GM20431 (cell line): Measurements from ENCODE around the gene RAB36.

Source experiments
- in situ Hi-C: fragments of 300-500 bp; cut with MseI, MboI; formaldehyde crosslinking; loops from one replicate; pipeline ENCODE4 v1.15.0; 2020; ENCODE audit warnings: low sequenced_read_pairs; ENCODE audit not compliant: unreplicated experiment

RAB36 gene

DNA sequence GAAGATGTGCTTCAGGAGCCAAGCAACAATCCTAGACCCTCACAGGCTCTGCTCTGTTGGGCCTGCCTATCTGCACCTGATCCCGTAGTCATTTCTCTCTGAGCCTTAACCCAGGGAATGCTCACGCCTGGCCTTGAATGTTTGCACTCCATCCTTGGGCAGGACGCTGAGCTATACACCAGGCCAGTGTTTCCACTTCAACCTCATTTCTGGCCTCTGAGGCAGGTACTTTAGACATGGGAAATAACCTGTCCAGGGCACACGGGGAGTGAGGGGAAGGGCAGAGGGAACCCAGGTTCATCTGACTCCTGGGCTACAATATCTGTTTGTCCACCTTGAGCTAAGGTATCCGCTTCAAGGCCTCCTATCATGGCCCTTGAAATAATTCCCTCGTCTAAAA, 13.3 kb upstream of the RAB36 start:
- in situ Hi-C loops: loop anchor here (25.0 kb wide), 1 partner anchor 345 kb away; no protein-coding TSS in a partner anchor

DNA sequence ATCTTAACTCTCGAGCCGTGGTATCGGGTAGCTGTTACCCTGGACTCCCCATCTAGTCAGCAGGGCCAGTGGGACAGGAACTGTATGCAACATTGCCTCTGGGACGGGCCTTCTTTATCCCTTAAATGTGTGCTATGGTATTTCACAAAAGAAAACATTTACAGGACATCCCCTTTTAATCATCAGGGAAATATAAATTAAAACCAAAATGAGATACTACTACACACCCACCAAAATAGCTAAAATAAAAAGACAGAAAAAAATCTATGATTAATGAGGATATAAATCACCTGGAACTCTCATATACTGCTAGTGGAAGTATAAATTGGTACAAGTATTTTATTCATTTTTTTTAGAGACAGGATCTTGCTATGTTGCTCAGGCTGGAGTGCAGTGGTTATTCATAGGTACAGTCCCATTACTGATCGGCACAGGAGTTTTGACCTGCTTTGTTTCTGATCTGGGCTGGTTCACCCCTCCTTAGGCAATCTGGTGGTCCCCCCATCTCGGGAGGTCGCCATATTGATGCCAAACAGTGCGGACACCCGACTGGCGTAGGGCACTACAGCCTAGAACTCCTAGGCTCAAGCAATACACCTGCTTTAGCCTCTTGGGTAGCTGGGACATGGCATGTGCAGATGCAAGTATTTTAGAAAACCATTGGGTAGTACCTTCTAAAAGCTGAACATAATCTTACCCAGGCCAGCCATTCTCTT, 12.7 kb upstream of the RAB36 start:
- in situ Hi-C loops: loop anchor here (25.0 kb wide), 1 partner anchor 345 kb away; no protein-coding TSS in a partner anchor

DNA sequence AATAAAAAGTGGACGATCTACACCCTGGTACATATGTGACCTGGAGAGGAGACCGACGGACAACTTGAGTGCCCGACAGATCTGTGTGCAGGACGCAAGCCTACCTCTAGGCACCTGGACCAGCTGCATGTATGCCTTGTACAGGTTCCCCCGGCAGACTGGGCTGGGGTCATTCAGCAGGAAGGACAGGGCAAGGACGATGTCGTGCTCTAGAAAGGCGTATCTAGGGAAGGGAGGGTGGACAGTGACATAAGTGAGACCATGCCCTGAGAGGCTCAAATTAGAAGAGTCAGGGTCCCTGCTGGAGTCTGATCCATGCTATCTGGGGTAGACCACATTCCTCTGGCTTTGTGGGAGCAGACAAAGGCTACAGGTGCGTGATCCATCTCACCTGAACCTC, 11.4 kb upstream of the RAB36 start:
- in situ Hi-C loops: loop anchor here (25.0 kb wide), 1 partner anchor 347 kb away; no protein-coding TSS in a partner anchor

DNA sequence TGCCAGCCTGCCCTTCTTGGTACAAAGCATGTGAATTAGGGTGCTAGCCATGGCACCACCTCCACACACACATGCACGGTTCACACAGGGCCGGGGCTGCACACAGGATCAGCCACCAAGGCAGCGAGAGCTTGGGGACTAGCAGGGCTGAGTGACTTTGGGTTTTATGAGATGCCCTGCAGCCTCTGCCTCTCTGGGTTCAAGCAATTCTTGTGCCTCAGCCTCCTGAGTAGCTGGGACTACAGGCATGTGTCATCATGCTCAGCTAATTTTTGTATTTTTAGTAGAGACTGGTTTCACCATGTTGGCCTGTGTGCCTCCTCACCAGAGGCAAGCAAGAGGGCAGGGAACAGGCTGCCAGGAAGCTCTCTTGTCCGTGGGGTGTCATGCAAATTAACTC, 8.3 kb upstream of the RAB36 start:
- in situ Hi-C loops: loop anchor here (25.0 kb wide), 1 partner anchor 350 kb away; no protein-coding TSS in a partner anchor

DNA sequence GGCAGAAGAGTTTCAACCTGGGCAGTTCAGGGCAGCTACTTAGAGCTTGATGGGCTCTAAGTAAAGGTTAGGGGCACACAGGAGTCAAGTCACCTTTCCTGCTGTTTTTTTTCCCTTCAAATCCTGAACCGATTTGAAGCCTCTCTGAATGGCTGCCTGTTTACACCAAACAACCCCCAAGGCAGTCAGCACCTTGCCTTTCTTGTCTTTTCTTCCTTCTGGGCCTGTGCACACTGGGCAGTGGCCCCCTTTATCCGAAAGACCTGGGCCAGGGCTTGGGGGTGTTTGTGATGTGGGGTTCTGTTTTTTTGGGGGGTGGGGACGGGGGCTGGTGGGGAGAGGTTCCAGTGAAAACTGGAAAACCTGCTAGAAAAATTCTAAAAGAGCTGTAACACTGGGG, 7.8 kb upstream of the RAB36 start:
- in situ Hi-C loops: loop anchor here (25.0 kb wide), 1 partner anchor 350 kb away; no protein-coding TSS in a partner anchor

DNA sequence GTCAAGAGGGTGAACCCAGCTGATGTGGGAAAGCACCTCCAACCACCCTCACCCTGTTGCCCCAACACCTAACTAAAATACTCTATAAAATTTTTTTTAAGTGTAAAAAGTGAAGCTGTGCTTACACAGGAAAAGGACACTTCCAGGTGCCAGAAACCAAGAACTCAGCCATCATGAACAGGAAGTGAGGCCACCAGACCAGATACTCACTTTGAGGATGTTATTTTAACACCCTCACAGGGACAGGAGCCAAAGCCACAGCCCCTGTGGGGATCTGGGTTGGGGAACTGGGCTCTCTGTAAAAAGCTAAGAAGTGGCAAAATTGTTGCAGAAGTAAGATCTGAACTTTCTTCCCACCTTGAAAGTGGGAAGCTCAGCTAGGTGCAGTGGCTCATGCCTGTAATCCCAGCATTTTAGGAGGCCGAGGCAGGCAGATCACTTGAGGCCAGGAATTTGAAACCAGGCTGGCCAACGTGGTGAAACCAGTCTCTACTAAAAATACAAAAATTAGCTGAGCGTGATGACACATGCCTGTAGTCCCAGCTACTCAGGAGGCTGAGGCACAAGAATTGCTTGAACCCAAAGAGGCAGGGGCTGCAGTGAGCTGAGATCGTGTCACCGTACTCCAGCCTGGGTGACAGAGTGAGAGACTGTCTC, 7.2 kb upstream of the RAB36 start:
- in situ Hi-C loops: loop anchor here (25.0 kb wide), 1 partner anchor 351 kb away; no protein-coding TSS in a partner anchor

DNA sequence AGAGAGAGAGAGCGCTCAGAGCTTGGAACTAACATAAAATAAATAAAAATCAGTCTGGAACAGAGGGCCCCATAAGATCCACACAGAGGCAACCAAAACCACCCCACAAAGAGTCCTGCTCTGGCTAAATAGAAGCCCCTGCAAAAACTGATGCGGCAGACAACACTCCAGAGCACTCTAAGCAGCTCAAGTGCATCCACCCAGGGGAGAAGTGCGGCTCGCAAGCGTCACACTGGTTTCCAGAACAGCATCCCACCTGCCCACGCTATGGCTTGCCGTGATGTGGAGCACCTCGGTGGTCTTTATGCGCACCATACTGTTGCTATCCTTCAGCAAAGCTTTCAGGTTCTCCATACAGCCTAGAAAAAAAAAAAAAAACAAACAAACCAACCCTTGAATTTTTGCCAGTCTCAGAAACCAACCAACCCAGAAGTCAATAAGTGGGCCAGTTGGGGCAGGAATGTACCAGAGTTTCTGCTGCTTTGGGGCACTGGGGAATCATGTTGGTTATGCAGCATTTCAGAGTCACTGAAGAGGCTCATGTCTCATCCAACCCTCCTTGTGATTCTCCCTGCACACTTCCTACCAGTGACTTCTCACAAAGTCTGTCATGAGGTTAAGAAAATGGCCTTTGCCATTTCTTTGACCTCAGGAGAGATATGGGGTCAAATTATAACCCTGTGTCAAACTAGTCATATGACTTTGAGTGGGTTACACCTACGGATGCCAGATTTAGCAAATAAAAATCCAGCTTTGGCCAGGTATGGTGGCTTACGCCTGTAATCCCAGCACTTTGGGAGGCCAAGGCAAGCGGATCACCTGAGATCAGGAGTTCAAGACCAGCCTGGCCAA, 6.5 kb upstream of the RAB36 start:
- in situ Hi-C loops: loop anchor here (25.0 kb wide), 1 partner anchor 352 kb away; no protein-coding TSS in a partner anchor

DNA sequence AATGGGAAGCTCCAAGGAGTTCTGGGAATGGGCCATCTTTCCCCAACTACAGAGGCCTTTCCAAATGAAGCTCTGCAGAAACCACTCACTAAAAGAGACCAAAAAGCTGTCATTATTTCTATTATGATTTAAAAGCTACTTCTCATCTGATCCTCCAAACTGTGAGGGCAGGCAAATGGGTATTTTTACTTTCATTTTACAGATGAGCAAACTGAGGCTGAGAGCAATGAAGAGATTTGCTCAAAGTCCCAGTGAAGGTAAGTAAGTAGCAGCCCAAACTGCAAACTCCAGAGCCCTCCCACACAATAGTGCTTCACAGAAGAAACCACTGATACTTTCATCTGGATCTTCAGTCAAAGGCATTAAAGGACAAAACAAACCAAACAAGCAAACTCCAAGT, 4.9 kb upstream of the RAB36 start:
- in situ Hi-C loops: loop anchor here (25.0 kb wide), 1 partner anchor 353 kb away; no protein-coding TSS in a partner anchor

DNA sequence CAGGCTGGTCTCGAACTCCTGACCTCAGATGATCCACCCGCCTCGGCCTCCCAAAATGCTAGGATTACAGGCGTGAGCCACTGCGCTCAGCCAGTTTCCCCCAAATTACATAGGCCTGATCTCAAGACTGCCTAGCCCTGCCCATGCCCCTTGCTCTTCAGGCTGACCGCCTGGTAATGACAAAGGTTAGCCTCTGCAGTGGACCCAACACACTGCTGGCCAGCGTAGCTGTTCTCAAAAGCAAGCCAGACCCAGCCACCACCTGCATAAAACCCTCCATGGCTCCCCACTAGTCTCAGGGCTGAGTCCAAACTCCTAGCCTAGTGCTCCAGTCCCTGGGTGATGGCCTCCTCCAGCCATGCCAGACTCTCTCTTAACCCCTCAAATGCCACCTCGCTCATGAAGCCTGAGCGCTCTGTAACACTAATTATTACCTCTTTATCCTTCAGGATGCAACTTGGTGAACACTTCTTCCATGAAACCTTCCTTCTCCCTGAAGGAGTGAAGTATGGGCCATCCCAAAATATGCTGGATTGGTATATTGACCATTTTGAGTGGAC, 2.7 kb upstream of the RAB36 start:
- in situ Hi-C loops: loop anchor here (25.0 kb wide), 1 partner anchor 355 kb away; no protein-coding TSS in a partner anchor

DNA sequence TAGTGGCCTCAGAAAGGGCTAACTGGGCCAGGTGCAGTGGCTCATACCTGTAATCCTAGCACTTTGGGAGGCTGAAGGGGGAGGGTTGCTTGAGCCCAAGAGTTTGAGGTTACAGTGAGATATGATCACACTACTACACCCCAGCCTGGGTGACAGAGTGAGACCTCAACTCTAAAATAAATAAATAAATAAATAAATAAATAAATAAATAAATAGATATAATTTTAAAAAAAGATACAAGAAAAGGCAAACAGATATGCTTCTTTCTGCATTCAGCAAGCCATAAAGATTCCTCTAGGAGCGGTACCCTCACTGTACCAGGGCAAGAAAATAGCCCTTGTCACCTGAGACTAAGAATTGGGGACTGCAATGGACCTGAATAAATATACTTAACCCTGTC, 2.2 kb upstream of the RAB36 start:
- in situ Hi-C loops: loop anchor here (25.0 kb wide), 1 partner anchor 356 kb away; no protein-coding TSS in a partner anchor

DNA sequence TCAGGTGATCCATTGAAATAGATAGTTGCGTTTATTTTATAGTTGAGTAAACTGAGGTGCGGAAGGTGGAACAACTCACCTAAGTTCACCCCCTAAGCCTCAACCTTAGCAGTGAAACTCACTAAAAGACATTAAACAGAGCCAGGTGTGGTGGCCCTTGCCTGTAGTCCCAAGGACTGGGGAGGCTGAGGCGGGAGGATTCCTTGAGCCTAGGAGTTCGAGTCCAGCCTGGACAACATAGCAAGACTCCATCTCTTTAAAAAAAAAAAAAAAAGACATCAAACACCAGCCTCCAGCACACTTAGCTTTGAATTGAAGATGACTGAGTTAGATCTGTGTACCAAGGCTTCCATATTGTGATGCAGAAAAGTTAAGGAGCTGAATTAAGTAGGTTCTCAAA, 845 bp upstream of the RAB36 start:
- in situ Hi-C loops: loop anchor here (25.0 kb wide), 1 partner anchor 357 kb away; no protein-coding TSS in a partner anchor

DNA sequence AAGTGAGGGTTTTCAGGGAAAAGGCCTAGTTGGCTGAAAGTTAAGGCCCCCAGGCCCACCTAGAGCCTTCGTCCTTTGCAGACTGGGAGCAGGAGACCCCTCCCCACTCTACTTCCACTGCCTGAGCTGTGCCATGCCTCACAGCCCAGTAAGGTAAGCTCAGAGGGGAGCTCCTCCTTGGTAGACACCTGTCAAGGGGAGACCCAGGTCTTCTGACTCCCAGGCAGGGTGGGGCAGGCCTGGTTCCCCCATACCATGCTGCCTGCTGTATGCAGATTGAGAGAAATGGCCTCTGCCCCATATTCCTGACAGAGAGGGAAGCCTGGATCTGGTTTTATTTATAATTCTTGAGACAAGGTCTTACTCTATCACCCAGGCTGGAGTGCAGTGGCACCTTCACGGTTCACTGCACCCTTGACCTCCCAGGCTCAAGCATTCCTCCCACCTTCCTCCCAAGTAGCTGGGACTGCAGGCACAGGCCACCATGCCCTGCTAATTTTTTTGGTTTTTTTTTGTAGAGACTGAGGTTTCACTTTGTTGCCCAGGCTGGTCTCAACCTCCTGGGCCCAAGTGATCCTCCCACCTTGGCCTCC, 697 bp downstream of the RAB36 start:
- in situ Hi-C loops: loop anchor here (25.0 kb wide), 1 partner anchor 359 kb away; no protein-coding TSS in a partner anchor

DNA sequence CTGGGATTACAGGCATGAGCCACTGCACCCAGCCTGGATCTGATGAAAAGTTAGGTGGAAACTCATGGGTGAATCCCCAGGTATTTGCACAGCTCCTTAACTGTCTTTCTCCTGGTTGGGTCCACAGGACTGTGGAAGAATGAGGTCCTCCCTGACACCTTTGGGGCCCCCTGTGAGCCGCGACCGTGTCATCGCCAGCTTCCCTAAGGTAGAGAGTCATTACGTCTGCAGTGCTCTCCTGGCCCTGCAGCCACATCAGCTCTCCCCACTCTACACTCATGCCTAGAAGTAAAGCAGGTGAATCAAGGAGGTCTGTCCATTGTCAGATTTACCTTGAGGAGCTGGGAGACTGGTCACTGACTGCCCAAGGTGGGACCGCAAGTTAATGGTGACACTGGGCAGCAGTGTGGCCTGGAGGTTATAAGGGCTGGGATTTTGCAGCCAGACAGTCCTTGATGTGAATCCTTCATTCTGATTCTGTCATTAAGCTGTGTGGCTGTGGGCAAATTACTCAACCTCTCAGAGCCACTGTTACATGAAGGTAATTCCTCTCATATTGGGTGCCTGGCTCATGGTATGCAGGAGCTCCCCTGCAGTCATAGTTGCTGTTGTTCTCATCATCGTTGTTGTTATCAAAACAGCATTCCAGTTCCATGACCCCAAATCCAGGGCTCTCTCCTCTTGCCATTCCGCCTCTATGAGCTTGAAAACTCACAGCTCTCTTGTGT, 1.4 kb downstream of the RAB36 start:
- in situ Hi-C loops: loop anchor here (25.0 kb wide), 1 partner anchor 359 kb away; no protein-coding TSS in a partner anchor

DNA sequence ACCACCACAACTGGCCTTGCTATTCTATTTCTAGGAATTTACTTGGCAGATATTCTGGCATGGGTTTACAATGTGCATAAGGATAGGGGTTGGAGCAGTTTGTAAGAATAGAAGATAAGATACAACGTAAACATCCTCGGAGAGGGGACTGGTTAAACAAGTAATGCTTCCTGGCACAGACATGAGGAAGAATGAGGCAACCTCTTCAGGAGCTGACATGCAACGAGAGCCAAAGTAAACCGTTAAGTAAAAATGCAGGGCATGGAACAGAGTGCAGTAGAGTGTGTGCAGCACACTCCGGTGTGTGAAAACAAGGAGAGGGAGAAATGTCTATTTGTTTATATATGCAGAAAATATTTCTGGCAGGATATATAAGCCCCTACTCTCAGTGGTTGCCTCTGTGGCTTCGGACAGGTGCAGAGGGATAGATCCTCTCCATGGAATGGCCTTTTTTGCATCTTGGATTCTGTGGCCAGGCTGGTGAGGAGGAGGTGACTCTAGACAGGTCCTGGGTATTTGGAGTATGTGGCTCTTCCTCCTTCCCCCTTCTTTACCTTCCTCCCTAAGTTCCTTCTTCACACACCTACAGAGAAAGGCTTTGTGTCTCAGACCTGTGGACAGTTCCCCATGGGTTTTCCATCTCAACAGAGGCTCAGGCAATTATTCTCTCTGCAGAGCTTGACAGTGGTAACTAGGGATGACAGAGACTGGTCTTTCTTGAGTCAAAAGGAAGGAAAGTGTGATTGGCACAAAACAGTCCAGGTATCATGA, 2.5 kb downstream of the RAB36 start:
- in situ Hi-C loops: loop anchor here (25.0 kb wide), 1 partner anchor 361 kb away; no protein-coding TSS in a partner anchor

DNA sequence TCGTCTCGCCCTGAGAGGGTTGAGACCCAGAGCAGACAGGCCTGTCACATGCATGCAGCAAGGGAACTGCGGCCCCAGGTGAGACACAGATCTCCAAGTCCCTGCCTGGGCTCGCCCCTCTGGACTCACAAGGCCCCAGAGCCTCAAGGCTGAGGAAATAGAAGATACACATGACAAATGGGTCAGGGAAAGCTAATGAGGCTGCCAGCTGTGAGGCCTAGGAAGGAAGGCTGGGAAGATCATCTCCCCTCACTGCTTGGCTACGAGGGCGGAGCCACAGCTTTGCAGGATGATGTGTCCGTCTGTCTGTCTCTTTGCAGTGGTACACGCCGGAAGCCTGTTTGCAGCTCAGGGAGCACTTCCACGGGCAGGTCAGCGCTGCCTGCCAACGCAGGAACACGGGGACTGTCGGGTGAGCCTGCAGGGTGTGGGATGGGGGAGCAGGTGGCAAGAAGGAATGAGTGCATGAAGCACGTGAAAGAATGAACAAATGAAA, 4.5 kb downstream of the RAB36 start:
- in situ Hi-C loops: loop anchor here (25.0 kb wide), 1 partner anchor 362 kb away; no protein-coding TSS in a partner anchor

DNA sequence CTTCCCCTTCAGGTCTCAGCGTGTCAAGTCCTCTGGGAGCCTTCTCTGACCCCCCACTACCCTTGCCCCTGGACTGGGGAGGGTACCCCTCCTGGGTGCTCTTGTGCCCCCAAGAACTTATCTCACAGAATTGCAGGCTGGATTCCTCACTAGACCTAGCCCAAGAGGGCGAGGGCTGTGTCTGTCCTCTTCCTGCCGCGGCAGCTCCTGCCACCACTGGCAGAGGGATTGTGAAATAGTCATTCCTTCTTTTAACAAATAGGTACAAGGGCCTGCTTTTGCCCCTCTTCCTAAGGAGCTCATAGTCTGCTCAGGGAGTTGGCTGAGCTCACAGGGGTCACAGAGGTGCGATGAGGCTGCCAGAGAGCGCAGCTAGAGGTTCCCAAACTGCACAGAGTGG, 5.5 kb downstream of the RAB36 start:
- in situ Hi-C loops: no loop called here

DNA sequence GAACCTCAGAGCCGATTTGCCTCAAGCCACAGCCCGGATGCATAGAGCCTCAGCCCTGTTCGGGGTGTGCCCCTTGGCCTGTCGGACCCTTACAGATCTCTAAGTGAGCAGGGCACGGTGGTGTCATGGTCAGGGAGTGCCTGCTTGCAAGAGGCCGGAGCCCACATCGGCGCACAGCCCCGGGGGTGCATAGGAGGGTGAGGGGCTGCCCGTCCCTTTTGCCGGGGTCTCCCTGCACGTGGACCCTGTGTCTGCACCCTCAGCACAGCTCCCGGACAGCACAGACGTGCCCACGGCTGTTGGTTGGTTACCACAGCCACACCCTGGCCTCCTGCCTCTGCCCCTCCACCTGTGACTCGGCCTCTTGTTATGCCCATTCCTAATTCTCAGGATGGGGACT, 6.5 kb downstream of the RAB36 start:
- in situ Hi-C loops: no loop called here
